GM12891 (cell line): Measurements from ENCODE around the gene CAPRIN1.

Experiments
- POLR2A ChIP-seq: IDR thresholded peaks from 2 replicates; pipeline ENCODE4 v1.6.1; 2011; ENCODE audit warnings: low read depth, low read length, control low read depth
- POLR2AphosphoS5 ChIP-seq: IDR thresholded peaks from 2 replicates; pipeline ENCODE4 v1.6.1; 2011; ENCODE audit warnings: low read depth, low read length, control low read depth
- POU2F2 ChIP-seq: IDR thresholded peaks from 2 replicates; pipeline ENCODE4 v1.6.1; 2011; ENCODE audit warnings: low read depth, mild to moderate bottlenecking, control low read depth, low read length, moderate library complexity

DNA sequence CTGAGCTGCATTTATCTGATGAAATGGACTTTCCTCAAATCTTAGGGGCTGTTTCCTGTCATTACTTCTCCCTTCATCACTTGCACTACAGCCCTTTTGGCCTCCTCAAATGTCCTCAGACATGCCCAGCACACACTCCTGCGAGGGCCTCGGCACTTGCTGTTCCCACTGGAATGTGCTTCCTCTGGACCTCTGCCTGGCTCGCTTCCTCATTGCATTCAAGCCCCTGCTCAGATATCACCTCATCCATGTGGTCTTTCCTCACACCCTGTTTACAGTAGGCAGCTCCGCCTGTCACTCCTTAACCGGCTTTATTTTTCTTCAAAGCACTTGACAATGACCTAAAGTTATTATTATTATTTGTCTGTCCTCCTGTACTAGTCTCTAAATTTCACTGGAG, 62.9 kb downstream of the CAPRIN1 start:
- no peak for TF ChIP-seq POLR2AphosphoS5
- no peak for TF ChIP-seq POLR2A
- no peak for TF ChIP-seq POU2F2
